Measurements from ENCODE around the gene C1orf167.

Gene C1orf167

DNA sequence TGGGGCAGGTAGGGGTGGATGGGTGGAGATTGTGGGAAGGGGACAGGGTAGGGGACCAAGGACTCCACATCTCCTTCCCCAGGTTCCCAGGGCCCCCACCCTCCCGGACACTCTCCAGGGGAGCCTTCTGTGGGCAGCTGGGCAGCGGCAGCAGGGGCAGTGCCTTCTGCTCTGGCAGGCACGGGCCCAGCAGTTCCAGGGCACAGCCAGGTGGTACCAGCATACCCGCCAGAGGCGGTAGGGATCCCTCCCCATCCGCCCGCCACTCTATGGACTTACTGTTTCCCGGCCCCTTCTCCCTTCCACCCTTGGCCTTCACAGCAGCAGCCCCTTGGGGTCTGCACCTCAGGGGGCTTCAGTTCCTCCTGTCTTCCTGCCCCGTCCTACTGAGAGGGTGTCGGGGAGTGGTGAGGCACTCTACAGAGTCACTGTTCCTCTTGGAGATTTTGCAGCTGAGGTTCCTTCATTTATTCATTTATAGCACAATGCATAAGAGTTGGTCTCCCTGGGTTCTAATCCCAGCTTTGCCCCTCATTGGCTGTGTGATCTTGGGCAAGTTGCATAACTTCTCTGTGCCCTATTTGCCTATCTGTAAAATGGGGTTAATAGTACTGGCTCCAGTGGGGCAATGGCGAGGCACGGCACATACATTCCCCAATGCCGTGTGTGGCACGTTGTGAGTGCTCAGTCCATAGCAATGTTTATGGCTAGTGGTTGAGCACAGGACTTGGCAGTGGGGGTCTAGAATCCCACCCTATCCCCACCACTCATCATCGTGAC, 17.0 kb downstream of the C1orf167 start:
- Mint-ChIP-seq H3K4me3 (no peak overlapping the region), H3K27ac (peak overlapping the region; percentile 50), H3K27me3 (peaks cover 7% of the 10 kb centered on the region), H3K4me1 (ENCODE audit: low read depth) (no peaks in the 10 kb centered on the region), H3K9me3 (no peaks in the 10 kb centered on the region), H3K36me3 (ENCODE audit: low read depth) (no peaks in the 10 kb centered on the region)
- intact Hi-C loops (cut with micrococcal nuclease): no loop called here

DNA sequence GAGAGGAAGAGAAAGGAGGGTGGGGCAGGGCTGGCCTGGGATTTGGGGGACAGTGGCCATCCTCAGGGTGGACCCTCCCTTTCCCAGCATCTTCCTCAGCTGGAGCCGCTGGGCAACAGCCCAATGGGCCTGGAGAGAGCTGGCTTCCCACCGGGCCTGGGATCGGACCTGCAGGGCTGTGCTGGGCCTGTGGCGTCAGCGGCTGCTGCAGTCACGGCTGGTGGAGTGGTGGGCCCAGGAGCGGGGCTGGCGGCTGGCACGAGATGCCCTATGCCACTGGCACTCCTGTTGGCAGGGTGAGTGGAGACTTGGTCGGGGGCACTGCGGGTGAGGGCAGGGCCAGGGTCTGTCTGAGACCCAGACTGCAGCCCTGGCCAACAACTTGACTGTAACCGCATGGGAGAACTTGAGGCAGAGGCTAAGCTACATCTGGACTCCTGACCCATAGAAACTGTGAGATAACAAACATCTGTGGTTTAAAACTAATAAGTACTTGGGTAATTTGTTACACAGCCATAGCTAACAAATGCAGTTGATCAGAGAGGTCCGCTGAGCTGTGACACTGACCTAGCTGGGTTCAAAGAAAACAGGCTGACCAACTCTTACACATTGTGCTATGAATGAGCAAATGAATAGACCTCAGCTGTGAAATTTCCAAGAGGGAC, 17.9 kb downstream of the C1orf167 start:
- Mint-ChIP-seq H3K4me1 (ENCODE audit: low read depth) (peaks cover 4% of the 10 kb centered on the region), H3K4me3 (no peak overlapping the region), H3K9me3 (no peaks in the 10 kb centered on the region), H3K27ac (no peak overlapping the region), H3K36me3 (ENCODE audit: low read depth) (no peaks in the 10 kb centered on the region), H3K27me3 (peaks cover 7% of the 10 kb centered on the region)
- intact Hi-C loops (cut with micrococcal nuclease): no loop called here

DNA sequence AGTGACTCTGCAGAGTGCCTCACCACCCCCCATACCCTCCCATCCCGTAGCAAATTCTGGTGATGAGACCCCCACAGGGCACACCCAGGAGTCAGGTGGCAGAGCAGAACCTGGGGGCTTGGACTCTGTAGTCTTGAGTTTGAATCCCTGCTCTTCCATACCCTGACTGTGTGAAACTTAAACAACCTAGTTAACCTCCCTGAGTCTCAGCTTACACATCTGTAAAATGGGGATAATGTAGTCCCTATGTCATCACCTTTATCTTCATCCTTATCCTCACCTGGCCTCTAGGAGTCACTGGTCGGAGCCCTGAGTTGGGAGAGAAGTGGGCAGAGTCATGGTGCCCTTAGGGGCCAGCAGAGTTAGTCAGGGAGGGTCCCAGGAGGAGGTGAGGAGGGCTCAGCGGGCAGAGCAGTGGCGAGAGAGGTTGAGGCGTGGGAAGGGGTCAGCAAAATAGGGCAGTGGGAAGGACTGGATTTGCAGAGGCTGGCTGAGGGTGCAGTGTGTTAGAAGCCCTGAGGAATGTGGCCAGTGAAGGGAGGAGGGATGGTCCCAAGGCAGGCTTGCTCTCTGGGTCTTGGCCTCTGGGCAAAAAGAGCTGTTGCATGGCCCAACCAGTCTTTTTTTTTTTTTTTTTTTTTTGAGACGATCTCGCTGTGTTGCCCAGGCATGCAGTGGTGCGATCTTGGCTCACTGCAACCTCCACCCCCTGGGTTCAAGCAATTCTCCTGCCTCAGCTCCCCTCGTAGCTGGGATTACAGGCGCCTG, 18.6 kb downstream of the C1orf167 start:
- Mint-ChIP-seq H3K4me3 (no peak overlapping the region), H3K36me3 (ENCODE audit: low read depth) (no peaks in the 10 kb centered on the region), H3K27me3 (peaks cover 10% of the 10 kb centered on the region), H3K9me3 (no peaks in the 10 kb centered on the region), H3K27ac (no peak overlapping the region), H3K4me1 (ENCODE audit: low read depth) (peaks cover 12% of the 10 kb centered on the region)
- intact Hi-C loops (cut with micrococcal nuclease): no loop called here

GRCh38 chr1:11781297-11781696, 19.3 kb downstream of the C1orf167 start:
- intact Hi-C loops (cut with micrococcal nuclease): no loop called here
- Mint-ChIP-seq H3K36me3 (ENCODE audit: low read depth) (no peaks in the 10 kb centered on the region), H3K9me3 (no peaks in the 10 kb centered on the region), H3K27me3 (peaks cover 10% of the 10 kb centered on the region), H3K27ac (no peak overlapping the region), H3K4me1 (ENCODE audit: low read depth) (peaks cover 14% of the 10 kb centered on the region), H3K4me3 (no peak overlapping the region)

DNA sequence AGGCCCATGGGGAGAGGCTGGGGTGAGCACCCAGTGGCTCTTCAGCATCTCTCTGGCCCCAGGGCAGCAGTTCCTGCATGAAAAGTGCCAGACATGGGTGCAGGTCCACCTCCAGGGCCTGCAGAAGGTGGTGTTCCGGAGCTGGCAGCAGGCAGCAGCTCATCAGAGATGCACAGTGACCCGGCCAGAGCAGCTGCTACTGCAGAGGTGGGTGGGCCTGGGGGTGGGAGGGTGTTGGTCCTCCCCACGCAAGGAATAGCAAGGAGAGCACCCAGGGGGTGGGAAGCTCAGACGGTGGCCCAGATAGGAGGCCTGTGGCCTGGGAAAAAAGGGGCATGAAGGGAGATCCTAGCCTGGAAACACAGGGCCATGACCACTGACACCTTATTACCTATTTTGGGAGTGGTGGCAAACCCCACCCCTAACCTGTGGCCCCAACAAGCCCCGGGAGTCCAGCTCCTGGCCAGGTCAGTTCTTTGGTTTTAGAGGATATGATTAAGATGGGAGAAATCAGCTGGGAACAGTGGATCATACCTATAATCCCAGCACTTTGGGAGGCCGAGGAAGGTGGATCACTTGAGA, 20.2 kb downstream of the C1orf167 start:
- intact Hi-C loops (cut with micrococcal nuclease): no loop called here

DNA sequence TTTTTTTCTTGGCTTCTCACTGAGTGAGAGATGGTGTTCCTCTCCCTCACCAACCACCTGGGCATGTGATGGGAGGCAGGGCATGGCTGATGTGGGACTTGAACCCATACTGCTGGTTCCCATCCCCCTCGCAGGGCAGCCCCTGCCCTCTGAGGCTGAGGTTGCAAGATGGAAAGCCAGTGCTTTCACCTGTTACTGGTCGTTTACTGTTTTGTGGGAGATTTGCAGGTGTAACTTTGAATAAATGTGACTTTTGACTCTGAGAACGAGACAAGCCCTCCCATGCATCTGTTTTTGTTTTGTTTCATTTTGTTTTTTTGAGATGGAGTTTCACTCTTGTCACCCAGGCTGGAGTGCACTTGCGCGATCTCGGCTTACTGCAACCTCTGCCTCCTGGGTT, 21.6 kb downstream of the C1orf167 start:
- H3K36me3 Mint-ChIP-seq (ENCODE audit: low read depth): peaks cover 7% of the 10 kb centered on the region
- peaks cover 11% of the 10 kb centered on the region for H3K27me3 Mint-ChIP-seq
- peaks cover 33% of the 10 kb centered on the region for H3K4me1 Mint-ChIP-seq (ENCODE audit: low read depth)
- no peaks in the 10 kb centered on the region for H3K9me3 Mint-ChIP-seq
- no peak overlapping the region for H3K4me3 Mint-ChIP-seq
- intact Hi-C loops (cut with micrococcal nuclease): no loop called here
- H3K27ac Mint-ChIP-seq: no peak overlapping the region

More for the DNA sequence above, 20.2 kb downstream of the C1orf167 start:
- no peaks in the 10 kb centered on the region for H3K9me3 Mint-ChIP-seq
- H3K4me3 Mint-ChIP-seq: no peak overlapping the region
- H3K4me1 Mint-ChIP-seq (ENCODE audit: low read depth): peaks cover 20% of the 10 kb centered on the region
- no peaks in the 10 kb centered on the region for H3K36me3 Mint-ChIP-seq (ENCODE audit: low read depth)
- H3K27me3 Mint-ChIP-seq: peaks cover 10% of the 10 kb centered on the region
- no peak overlapping the region for H3K27ac Mint-ChIP-seq

- peaks cover 8% of the 10 kb centered on the region for H3K27me3 Mint-ChIP-seq
- H3K27ac Mint-ChIP-seq: peak overlapping the region; percentile 68
- H3K36me3 Mint-ChIP-seq (ENCODE audit: low read depth): peaks cover 16% of the 10 kb centered on the region
- H3K4me1 Mint-ChIP-seq (ENCODE audit: low read depth): peaks cover 39% of the 10 kb centered on the region
- intact Hi-C loops (cut with micrococcal nuclease): no loop called here
- no peaks in the 10 kb centered on the region for H3K9me3 Mint-ChIP-seq
- H3K4me3 Mint-ChIP-seq: no peak overlapping the region
These were observed 22.4 kb downstream of the C1orf167 start for GRCh38 chr1:11784256-11784992.

- H3K27ac Mint-ChIP-seq: peak overlapping the region; percentile 68
- peaks cover 46% of the 10 kb centered on the region for H3K4me1 Mint-ChIP-seq (ENCODE audit: low read depth)
- peaks cover 6% of the 10 kb centered on the region for H3K27me3 Mint-ChIP-seq
- no peaks in the 10 kb centered on the region for H3K9me3 Mint-ChIP-seq
- intact Hi-C loops (cut with micrococcal nuclease): no loop called here
- H3K4me3 Mint-ChIP-seq: peak overlapping the region; percentile 59
- H3K36me3 Mint-ChIP-seq (ENCODE audit: low read depth): peaks cover 24% of the 10 kb centered on the region
These were observed 23.2 kb downstream of the C1orf167 start for GRCh38 chr1:11784993-11785769.

GRCh38 chr1:11786168-11786567, 24.2 kb downstream of the C1orf167 start:
- intact Hi-C loops (cut with micrococcal nuclease): no loop called here
- H3K36me3 Mint-ChIP-seq (ENCODE audit: low read depth): peaks cover 33% of the 10 kb centered on the region
- peak overlapping the region; percentile 46 for H3K27ac Mint-ChIP-seq
- no peaks in the 10 kb centered on the region for H3K9me3 Mint-ChIP-seq
- peaks cover 56% of the 10 kb centered on the region for H3K4me1 Mint-ChIP-seq (ENCODE audit: low read depth)
- H3K4me3 Mint-ChIP-seq: no peak overlapping the region
- H3K27me3 Mint-ChIP-seq: peaks cover 4% of the 10 kb centered on the region

GRCh38 chr1:11787251-11787803, 25.3 kb downstream of the C1orf167 start:
- Mint-ChIP-seq H3K4me1 (ENCODE audit: low read depth) (peaks cover 68% of the 10 kb centered on the region), H3K27me3 (peaks cover 4% of the 10 kb centered on the region), H3K9me3 (no peaks in the 10 kb centered on the region), H3K36me3 (ENCODE audit: low read depth) (peaks cover 44% of the 10 kb centered on the region), H3K4me3 (no peak overlapping the region), H3K27ac (peak overlapping the region; percentile 46)
- intact Hi-C loops (cut with micrococcal nuclease): no loop called here

DNA sequence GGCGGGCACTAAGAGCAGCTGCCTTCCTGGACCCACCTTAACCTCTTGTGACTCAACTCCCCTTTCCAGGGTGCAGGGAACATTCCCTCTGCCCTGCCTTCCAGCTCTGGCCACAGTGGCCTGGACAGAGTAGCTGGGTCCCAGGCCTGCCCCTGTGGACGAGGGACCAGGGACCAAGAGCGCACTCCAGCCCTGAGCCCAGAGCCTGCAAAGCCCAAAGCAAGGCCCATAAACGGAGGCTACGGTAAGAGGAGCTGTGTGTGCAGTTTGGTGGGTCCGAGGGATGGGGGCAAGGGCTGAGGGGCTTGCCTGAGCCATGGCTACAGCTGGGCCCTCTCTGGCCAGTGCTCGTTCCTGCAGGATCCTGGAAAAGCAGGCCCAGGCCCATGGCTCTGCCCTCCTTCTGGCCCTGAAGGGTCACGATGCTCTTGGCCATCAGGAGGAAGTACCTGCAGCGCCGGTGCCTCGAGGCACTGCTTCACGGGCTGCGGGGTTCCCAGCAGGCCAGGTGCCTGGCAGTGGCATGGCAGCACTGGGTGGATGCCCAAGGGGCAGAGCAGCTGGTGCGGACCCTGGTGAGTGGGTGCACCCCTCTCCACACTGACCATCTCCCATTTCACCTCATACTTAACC, 25.9 kb downstream of the C1orf167 start:
- H3K36me3 Mint-ChIP-seq (ENCODE audit: low read depth): peaks cover 50% of the 10 kb centered on the region
- peak overlapping the region; percentile 90 for H3K27ac Mint-ChIP-seq
- no peak overlapping the region for H3K4me3 Mint-ChIP-seq
- intact Hi-C loops (cut with micrococcal nuclease): no loop called here
- peaks cover 4% of the 10 kb centered on the region for H3K27me3 Mint-ChIP-seq
- H3K9me3 Mint-ChIP-seq: no peaks in the 10 kb centered on the region
- peaks cover 73% of the 10 kb centered on the region for H3K4me1 Mint-ChIP-seq (ENCODE audit: low read depth)

- peaks cover 57% of the 10 kb centered on the region for H3K36me3 Mint-ChIP-seq (ENCODE audit: low read depth)
- H3K4me1 Mint-ChIP-seq (ENCODE audit: low read depth): peaks cover 73% of the 10 kb centered on the region
- no peaks in the 10 kb centered on the region for H3K9me3 Mint-ChIP-seq
- H3K27ac Mint-ChIP-seq: peak overlapping the region; percentile 90
- intact Hi-C loops (cut with micrococcal nuclease): no loop called here
- peaks cover 4% of the 10 kb centered on the region for H3K27me3 Mint-ChIP-seq
- no peak overlapping the region for H3K4me3 Mint-ChIP-seq
These were observed 26.6 kb downstream of the C1orf167 start for GRCh38 chr1:11788549-11789053.

All from dendritic cell treated with granulocyte-macrophage colony-stimulating factor and Interleukin-4, amounts not matched to agents 40 ng/mL and 50 ng/mL, for 4 days (primary cell).